IMR-90 (cell line): ENCODE measurements around the gene MAGI3. TPM values are rescaled to one million over a fixed set of nuclear protein-coding genes. Genes with fewer than 3 reads are reported as not detected.

Experiments
- ATAC-seq: fragments of 200-7000 bp; cut with Tn5 transposase; 2 replicates; pipeline ENCODE4 v1.9.1; 2020; ENCODE audit warnings: low read depth, mild to moderate bottlenecking, moderate library complexity
- BruUV-seq: library from RNA; stranded (reverse); fragments of 400-500 nt; replicated peaks from 2 replicates; lab custom pipeline; 2021; lab: Mats Ljungman, UMichigan
- CTCF ChIA-PET: fragments of 300-600 bp; formaldehyde crosslinking; extraction: SDS; loops from one replicate; lab custom pipeline; 2021; ENCODE audit warnings: antibody characterized with exemption; lab: Yijun Ruan, JAX
- POLR2A ChIA-PET: fragments of 300-600 bp; sonication (Branson Sonifier 250); formaldehyde crosslinking; loops from one replicate; lab custom pipeline; 2022; ENCODE audit warnings: antibody characterized with exemption; ENCODE audit not compliant: unreplicated experiment; lab: Charles Lee
- DNase-seq: peaks from one replicate; pipeline ENCODE4 v3.0.0; 2013
- H2AFZ ChIP-seq: replicated peaks from 2 replicates; pipeline ENCODE3; 2013; ENCODE audit warnings: low read length, mild to moderate bottlenecking; ENCODE audit not compliant: poor library complexity
- H2AK5ac ChIP-seq: 2 replicates; pipeline ENCODE4 v1.6.1; 2013; ENCODE audit warnings: low read depth, low read length, inconsistent platforms
- H2AK9ac ChIP-seq: replicated peaks from 2 replicates; pipeline ENCODE3; 2013; ENCODE audit warnings: mild to moderate bottlenecking, low read depth, low read length, moderate library complexity; ENCODE audit not compliant: poor library complexity
- H2BK120ac ChIP-seq: 2 replicates; pipeline ENCODE4 v1.6.1; 2013; ENCODE audit warnings: low read depth, low read length, inconsistent platforms
- H2BK15ac ChIP-seq: 3 replicates; pipeline ENCODE4 v1.6.1; 2013; ENCODE audit warnings: low read depth, low read length, inconsistent platforms
- H2BK20ac ChIP-seq: 2 replicates; pipeline ENCODE4 v1.6.1; 2013; ENCODE audit warnings: low read depth, mild to moderate bottlenecking, inconsistent platforms, low read length, moderate library complexity
- H2BK5ac ChIP-seq: 2 replicates; pipeline ENCODE4 v1.6.1; 2013; ENCODE audit warnings: mild to moderate bottlenecking, low read depth, low read length, inconsistent platforms; ENCODE audit not compliant: poor library complexity, severe bottlenecking
- H3K14ac ChIP-seq: replicated peaks from 2 replicates; pipeline ENCODE4 v1.6.1; 2013; ENCODE audit warnings: low read depth, low read length, inconsistent platforms
- H3K18ac ChIP-seq: 2 replicates; pipeline ENCODE4 v1.6.1; 2013; ENCODE audit warnings: low read depth, low read length, control low read depth
- H3K23ac ChIP-seq: 2 replicates; pipeline ENCODE4 v1.6.1; 2013; ENCODE audit warnings: low read depth, low read length, inconsistent platforms
- H3K27ac ChIP-seq: 2 replicates; pipeline ENCODE4 v1.5.1; 2013; ENCODE audit warnings: mild to moderate bottlenecking, control low read depth, low read length; ENCODE audit not compliant: insufficient read depth
- H3K27me3 ChIP-seq: 2 replicates; pipeline ENCODE4 v1.6.1; 2013; ENCODE audit warnings: low read length; ENCODE audit not compliant: control insufficient read depth, insufficient read depth
- H3K36me3 ChIP-seq: 2 replicates; pipeline ENCODE4 v1.6.1; 2013; ENCODE audit warnings: low read length, mixed read lengths; ENCODE audit not compliant: control insufficient read depth, insufficient read depth
- H3K4ac ChIP-seq: 2 replicates; pipeline ENCODE4 v1.6.1; 2013; ENCODE audit warnings: low read depth, low read length, inconsistent platforms
- H3K4me1 ChIP-seq: 2 replicates; pipeline ENCODE4 v1.6.1; 2013; ENCODE audit warnings: low read length, mixed read lengths; ENCODE audit not compliant: control insufficient read depth, insufficient read depth
- H3K4me2 ChIP-seq: 2 replicates; pipeline ENCODE4 v1.6.1; 2013; ENCODE audit warnings: low read depth, mild to moderate bottlenecking, control low read depth, low read length, moderate library complexity
- H3K4me3 ChIP-seq: 2 replicates; pipeline ENCODE4 v1.5.1; 2013; ENCODE audit warnings: low read depth, mild to moderate bottlenecking, control low read depth, low read length, moderate library complexity; ENCODE audit not compliant: insufficient read depth
- H3K56ac ChIP-seq: 2 replicates; pipeline ENCODE4 v1.6.1; 2013; ENCODE audit warnings: low read length, inconsistent platforms; ENCODE audit not compliant: insufficient read depth; ENCODE audit errors: extremely low read depth
- H3K79me1 ChIP-seq, 2 experiments: 2 replicates each; pipeline ENCODE4 v1.6.1; 2013; ENCODE audit warnings: low read length in 2 of 2, inconsistent platforms in 1 of 2, low read depth in 1 of 2
- H3K9ac ChIP-seq: 2 replicates; pipeline ENCODE4 v1.6.1; 2013; ENCODE audit warnings: low read depth, low read length, control low read depth
- H3K9me1 ChIP-seq: 2 replicates; pipeline ENCODE4 v1.6.1; 2013; ENCODE audit warnings: low read length, inconsistent platforms; ENCODE audit not compliant: insufficient read depth
- H3K9me3 ChIP-seq: 2 replicates; pipeline ENCODE4 v1.6.1; 2013; ENCODE audit warnings: low read length; ENCODE audit not compliant: control insufficient read depth, insufficient read depth
- H4K20me1 ChIP-seq: 2 replicates; pipeline ENCODE4 v1.6.1; 2013; ENCODE audit warnings: low read length, inconsistent platforms; ENCODE audit not compliant: insufficient read depth
- H4K5ac ChIP-seq: 2 replicates; pipeline ENCODE4 v1.6.1; 2013; ENCODE audit warnings: mild to moderate bottlenecking, low read depth, low read length, control low read depth
- H4K8ac ChIP-seq, 2 experiments: 2 replicates each; pipeline ENCODE4 v1.6.1; 2013; ENCODE audit warnings: low read depth in 2 of 2, low read length in 2 of 2, control low read depth in 1 of 2, inconsistent platforms in 1 of 2
- H4K91ac ChIP-seq: 2 replicates; pipeline ENCODE4 v1.6.1; 2013; ENCODE audit warnings: low read depth, low read length, inconsistent platforms; ENCODE audit not compliant: insufficient read depth
- BHLHE40 ChIP-seq: fragments of 150-350 bp; IDR thresholded peaks from 2 replicates; pipeline ENCODE4 v1.6.1; 2016; ENCODE audit warnings: mild to moderate bottlenecking, low read depth, low read length
- MAZ ChIP-seq: IDR thresholded peaks from 2 replicates; pipeline ENCODE4 v1.6.1; 2012; ENCODE audit warnings: low read depth, mild to moderate bottlenecking, low read length, improper control_type of control experiment, moderate library complexity, borderline replicate concordance
- MXI1 ChIP-seq: IDR thresholded peaks from 2 replicates; pipeline ENCODE4 v1.6.1; 2012; ENCODE audit warnings: low read depth, mild to moderate bottlenecking, low read length, moderate library complexity, borderline replicate concordance
- NFE2L2 ChIP-seq: fragments of 150-350 bp; IDR thresholded peaks from 2 replicates; pipeline ENCODE4 v1.6.1; 2016; ENCODE audit warnings: low read depth, mild to moderate bottlenecking, low read length
- RAD21 ChIP-seq: IDR thresholded peaks from 2 replicates; pipeline ENCODE4 v1.6.1; 2012; ENCODE audit warnings: low read length, improper control_type of control experiment
- RCOR1 ChIP-seq: IDR thresholded peaks from 2 replicates; pipeline ENCODE4 v1.6.1; 2012; ENCODE audit warnings: mild to moderate bottlenecking, low read length, improper control_type of control experiment; ENCODE audit not compliant: insufficient replicate concordance
- WGBS, 2 experiments: methylation state at CpG; one replicate each; pipeline versions ENCODE4 v1.1.5 to v1.1.7; 2013; ENCODE audit warnings: missing lambda C conversion rate in 2 of 2; ENCODE audit not compliant: insufficient read length in 1 of 2; ENCODE audit errors: extremely low coverage in 2 of 2; 5-methylcytosine and 5-hydroxymethylcytosine counted together
- dilution Hi-C: fragments of 300-500 bp; cut with HindIII; formaldehyde crosslinking; loops from one replicate; pipeline ENCODE4 v1.14.3; 2018; ENCODE audit warnings: low sequenced_read_pairs; ENCODE audit not compliant: unreplicated experiment
- in situ Hi-C: fragments of 300-500 bp; cut with MboI; formaldehyde crosslinking; loops from 3 replicates; pipeline ENCODE4 v1.14.3; 2019; ENCODE audit warnings: low sequenced_read_pairs, inconsistent platforms, mixed read lengths
- intact Hi-C: fragments of 100-400 bp; cut with micrococcal nuclease; formaldehyde crosslinking; loops from 2 replicates; pipeline ENCODE4 v1.10.0; 2022
- polyA plus RNA-seq, 3 experiments: library from polyadenylated mRNA; depleted of rRNA; stranded (reverse); fragments of >200 nt; gene quantifications; 2 replicates each; pipeline ENCODE4 v1.2.3, GENCODE V29; 2012; ENCODE audit warnings: low replicate concordance in 1 of 3
- total RNA-seq: library from RNA; depleted of rRNA; stranded (reverse); fragments of >200 nt; gene quantifications from 2 replicates; pipeline ENCODE4 v1.2.3, GENCODE V29; 2012
- TF ChIP-seq, protein P1 (sequence below): fragments of 150-350 bp; IDR thresholded peaks from 2 replicates; pipeline ENCODE4 v1.6.1; 2017; ENCODE audit warnings: mild to moderate bottlenecking, antibody characterized with exemption, low read length, low read depth

Gene MAGI3
- total and polyA plus RNA-seq, 2 of the 4 experiments (the other 2 are of a cell fraction): 2.5 to 8.8 TPM

DNA sequence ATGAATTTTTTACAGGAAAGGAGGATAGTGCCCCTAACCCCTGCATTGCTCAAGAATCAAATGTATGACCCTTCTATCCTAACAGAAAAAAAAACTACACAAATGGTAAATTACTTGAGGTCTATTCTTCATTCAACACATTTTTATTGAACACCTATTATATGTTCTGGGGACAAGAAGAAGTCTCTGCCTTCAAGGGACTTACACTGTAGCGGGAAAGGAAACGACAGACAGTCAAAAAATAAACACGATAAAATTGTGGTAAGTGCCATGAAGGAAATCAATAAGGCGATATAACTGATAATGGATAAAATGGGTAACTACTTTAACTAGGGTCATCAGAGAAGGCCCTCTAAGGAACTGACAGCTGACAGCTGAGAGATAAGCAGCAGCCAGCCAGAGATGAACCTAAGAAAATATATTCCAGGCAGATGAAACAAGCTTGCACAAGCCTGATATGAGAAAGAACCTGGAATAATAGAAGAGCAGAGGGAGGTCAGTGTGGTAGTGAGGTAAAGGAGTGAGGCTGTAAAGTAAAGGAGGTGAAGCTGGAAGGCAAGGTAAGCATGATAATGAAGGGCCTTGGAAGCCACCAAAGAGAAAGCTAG is 302.6 kb downstream of the MAGI3 start:
- whole genome bisulfite sequencing, 2 experiments: 100% methylated on average over 4 of the region's 4 CpGs; no CpG with 5 or more reads in 1 of the 2 experiments
- ATAC-seq (no peak), DNase-seq (no peak)
- Histone ChIP-seq H3K4me1 (no peaks in the 10 kb centered on the region), H2BK15ac (no peak overlapping the region), H4K5ac (no peak overlapping the region), H2BK120ac (no peak overlapping the region), H3K4ac (no peak overlapping the region), H3K56ac (no peak overlapping the region), H4K8ac (no peak overlapping the region), H2BK5ac (no peak overlapping the region), H3K23ac (no peak overlapping the region), H3K79me1 (no peaks in the 10 kb centered on the region; a peak in 1 of 4 replicates), H3K4me2 (no peak overlapping the region), H3K14ac (no peak overlapping the region), H2AFZ (no peak overlapping the region), H2BK20ac (no peak overlapping the region), H3K36me3 (peaks cover 10% of the 10 kb centered on the region), H3K27me3 (no peaks in the 10 kb centered on the region), H3K9me3 (peaks cover 3% of the 10 kb centered on the region; the same call in 1 of the 2 replicates), H3K9me1 (peaks cover 3% of the 10 kb centered on the region; the same call in 1 of the 2 replicates), H3K18ac (no peak overlapping the region), H4K20me1 (no peaks in the 10 kb centered on the region), H3K4me3 (no peak overlapping the region), H3K27ac (no peak overlapping the region), H2AK9ac (no peak overlapping the region), H3K9ac (no peak overlapping the region), H2AK5ac (no peak overlapping the region), H4K91ac (no peak overlapping the region)
- in situ Hi-C loops: loop anchor here (25.0 kb wide), 1 partner anchor 981 kb away; the partner anchor contains the start of genes PPM1J and RHOC
- BruUV-seq: no TSS peak
- ChIA-PET POLR2A (no interaction called here), CTCF (no interaction called here)
- dilution Hi-C loops: no loop called here
- intact Hi-C loops: no loop called here
- TF ChIP-seq, protein P1, sequence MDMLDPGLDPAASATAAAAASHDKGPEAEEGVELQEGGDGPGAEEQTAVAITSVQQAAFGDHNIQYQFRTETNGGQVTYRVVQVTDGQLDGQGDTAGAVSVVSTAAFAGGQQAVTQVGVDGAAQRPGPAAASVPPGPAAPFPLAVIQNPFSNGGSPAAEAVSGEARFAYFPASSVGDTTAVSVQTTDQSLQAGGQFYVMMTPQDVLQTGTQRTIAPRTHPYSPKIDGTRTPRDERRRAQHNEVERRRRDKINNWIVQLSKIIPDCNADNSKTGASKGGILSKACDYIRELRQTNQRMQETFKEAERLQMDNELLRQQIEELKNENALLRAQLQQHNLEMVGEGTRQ: no peak
- no peak for TF ChIP-seq RAD21
- no peak for TF ChIP-seq MXI1
- no peak for TF ChIP-seq MAZ
- TF ChIP-seq BHLHE40: no peak
- TF ChIP-seq NFE2L2: no peak
- TF ChIP-seq RCOR1: no peak
